Neural progenitor cell (in vitro differentiated cells): ENCODE data around the gene MRPL23. TPM values are rescaled to one million over a fixed set of nuclear protein-coding genes. Genes with fewer than 3 reads are reported as not detected.

ENCODE experiments used
- DNase-seq: peaks from one replicate; pipeline ENCODE4 v3.0.0-alpha.2; 2016; ENCODE audit warnings: low spot score
- H2AFZ ChIP-seq: fragments of 200-600 bp; sonication (generic); replicated peaks from 2 replicates; pipeline ENCODE4 v1.6.1; 2016; ENCODE audit warnings: antibody characterized with exemption
- H3F3A ChIP-seq: fragments of 200-600 bp; sonication (generic); 2 replicates; pipeline ENCODE4 v1.6.1; 2016; ENCODE audit warnings: antibody characterized with exemption, low read depth
- H3K27ac ChIP-seq: fragments of 200-600 bp; sonication (generic); 2 replicates; pipeline ENCODE4 v1.5.1; 2016; ENCODE audit warnings: mild to moderate bottlenecking
- H3K27me3 ChIP-seq: fragments of 200-600 bp; sonication (generic); 2 replicates; pipeline ENCODE4 v1.6.1; 2016; ENCODE audit warnings: mild to moderate bottlenecking, moderate library complexity
- H3K36me3 ChIP-seq: fragments of 200-600 bp; sonication (generic); 2 replicates; pipeline ENCODE4 v1.5.1; 2016
- H3K4me1 ChIP-seq: fragments of 200-600 bp; sonication (generic); 2 replicates; pipeline ENCODE4 v1.6.1; 2016; ENCODE audit warnings: mixed run types
- H3K4me2 ChIP-seq: fragments of 200-600 bp; sonication (generic); 2 replicates; pipeline ENCODE4 v1.6.1; 2016
- H3K4me3 ChIP-seq: fragments of 200-600 bp; sonication (generic); 2 replicates; pipeline ENCODE4 v1.5.1; 2016
- H3K79me2 ChIP-seq: fragments of 200-600 bp; sonication (generic); 2 replicates; pipeline ENCODE4 v1.6.1; 2016; ENCODE audit warnings: low read depth
- H3K9ac ChIP-seq: fragments of 200-600 bp; sonication (generic); 2 replicates; pipeline ENCODE4 v1.6.1; 2016
- H3K9me3 ChIP-seq: fragments of 200-600 bp; sonication (generic); 2 replicates; pipeline ENCODE4 v1.5.1; 2016; ENCODE audit warnings: low read depth
- H4K20me1 ChIP-seq: fragments of 200-600 bp; sonication (generic); 2 replicates; pipeline ENCODE4 v1.6.1; 2016; ENCODE audit warnings: low read depth
- H3K27ac Mint-ChIP-seq: 3 replicates; pipeline ENCODE4 v1.8.0; 2021; ENCODE audit warnings: mixed read lengths
- H3K27me3 Mint-ChIP-seq: 2 replicates; pipeline ENCODE4 v1.8.0; 2022; ENCODE audit warnings: low read depth, mild to moderate bottlenecking, inconsistent platforms, moderate library complexity, mixed read lengths; ENCODE audit not compliant: insufficient read depth
- H3K36me3 Mint-ChIP-seq: 3 replicates; pipeline ENCODE4 v1.8.0; 2021; ENCODE audit warnings: mixed read lengths
- H3K4me1 Mint-ChIP-seq: 3 replicates; pipeline ENCODE4 v1.8.0; 2021; ENCODE audit warnings: mixed read lengths
- H3K4me3 Mint-ChIP-seq: 3 replicates; pipeline ENCODE4 v1.8.0; 2021; ENCODE audit warnings: mild to moderate bottlenecking, moderate library complexity, mixed read lengths
- H3K9me3 Mint-ChIP-seq: 3 replicates; pipeline ENCODE4 v1.8.0; 2020; ENCODE audit warnings: mixed read lengths
- EZH2 ChIP-seq: fragments of 200-600 bp; sonication (generic); IDR thresholded peaks from 2 replicates; pipeline ENCODE4 v1.6.1; 2017; ENCODE audit warnings: antibody characterized with exemption, mild to moderate bottlenecking, moderate library complexity
- EZH2phosphoT487 ChIP-seq: fragments of 200-600 bp; sonication (generic); IDR thresholded peaks from 2 replicates; pipeline ENCODE4 v1.6.1; 2017; ENCODE audit warnings: antibody characterized with exemption
- total RNA-seq: library from RNA; depleted of rRNA; stranded (reverse); fragments of >200 nt; gene quantifications from 2 replicates; pipeline ENCODE4 v1.2.3, GENCODE V29; 2015; ENCODE audit warnings: low replicate concordance
- TF ChIP-seq, protein P1 (sequence below): fragments of 200-600 bp; sonication (generic); IDR thresholded peaks from 2 replicates; pipeline ENCODE4 v1.5.1; 2017; ENCODE audit warnings: antibody characterized with exemption, mild to moderate bottlenecking

Gene MRPL23
- total RNA-seq, 1 donor from 2014 or later = 43.2 TPM

- Histone ChIP-seq H2AFZ (peak overlapping the region; percentile 88), H3K4me2 (no peak overlapping the region), H3K4me1 (peaks cover 6% of the 10 kb centered on the region), H3F3A (no peaks in the 10 kb centered on the region), H4K20me1 (no peaks in the 10 kb centered on the region), H3K79me2 (no peaks in the 10 kb centered on the region), H3K9ac (no peak overlapping the region), H3K27ac (no peak overlapping the region), H3K36me3 (no peaks in the 10 kb centered on the region), H3K4me3 (no peak overlapping the region), H3K9me3 (no peaks in the 10 kb centered on the region), H3K27me3 (no peaks in the 10 kb centered on the region)
- no peak for DNase-seq
- TF ChIP-seq, protein P1, sequence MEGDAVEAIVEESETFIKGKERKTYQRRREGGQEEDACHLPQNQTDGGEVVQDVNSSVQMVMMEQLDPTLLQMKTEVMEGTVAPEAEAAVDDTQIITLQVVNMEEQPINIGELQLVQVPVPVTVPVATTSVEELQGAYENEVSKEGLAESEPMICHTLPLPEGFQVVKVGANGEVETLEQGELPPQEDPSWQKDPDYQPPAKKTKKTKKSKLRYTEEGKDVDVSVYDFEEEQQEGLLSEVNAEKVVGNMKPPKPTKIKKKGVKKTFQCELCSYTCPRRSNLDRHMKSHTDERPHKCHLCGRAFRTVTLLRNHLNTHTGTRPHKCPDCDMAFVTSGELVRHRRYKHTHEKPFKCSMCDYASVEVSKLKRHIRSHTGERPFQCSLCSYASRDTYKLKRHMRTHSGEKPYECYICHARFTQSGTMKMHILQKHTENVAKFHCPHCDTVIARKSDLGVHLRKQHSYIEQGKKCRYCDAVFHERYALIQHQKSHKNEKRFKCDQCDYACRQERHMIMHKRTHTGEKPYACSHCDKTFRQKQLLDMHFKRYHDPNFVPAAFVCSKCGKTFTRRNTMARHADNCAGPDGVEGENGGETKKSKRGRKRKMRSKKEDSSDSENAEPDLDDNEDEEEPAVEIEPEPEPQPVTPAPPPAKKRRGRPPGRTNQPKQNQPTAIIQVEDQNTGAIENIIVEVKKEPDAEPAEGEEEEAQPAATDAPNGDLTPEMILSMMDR = no peak
- TF ChIP-seq EZH2 (no peak), EZH2phosphoT487 (no peak)
- Mint-ChIP-seq H3K4me3 (no peak overlapping the region), H3K27me3 (peaks cover 3% of the 10 kb centered on the region), H3K36me3 (no peaks in the 10 kb centered on the region), H3K9me3 (no peaks in the 10 kb centered on the region), H3K27ac (no peak overlapping the region), H3K4me1 (peaks cover 10% of the 10 kb centered on the region)
Observed at GRCh38 chr11:1906181-1906580, 41.0 kb upstream of the MRPL23 start.

- Histone ChIP-seq H3K4me2 (no peak overlapping the region), H3K9ac (no peak overlapping the region), H4K20me1 (no peaks in the 10 kb centered on the region), H3K36me3 (no peaks in the 10 kb centered on the region), H2AFZ (peak overlapping the region; percentile 88), H3K9me3 (no peaks in the 10 kb centered on the region), H3K27me3 (no peaks in the 10 kb centered on the region), H3K27ac (no peak overlapping the region), H3K79me2 (no peaks in the 10 kb centered on the region), H3F3A (no peaks in the 10 kb centered on the region), H3K4me1 (peaks cover 6% of the 10 kb centered on the region), H3K4me3 (no peak overlapping the region)
- no peaks in the 10 kb centered on the region for H3K9me3 Mint-ChIP-seq
- no peak overlapping the region for H3K27ac Mint-ChIP-seq
- TF ChIP-seq, protein P1 = no peak
- no peak for TF ChIP-seq EZH2
- TF ChIP-seq EZH2phosphoT487 = no peak
- H3K27me3 Mint-ChIP-seq = peaks cover 3% of the 10 kb centered on the region
- no peak overlapping the region for H3K4me3 Mint-ChIP-seq
- peaks cover 10% of the 10 kb centered on the region for H3K4me1 Mint-ChIP-seq
- no peak for DNase-seq
- no peaks in the 10 kb centered on the region for H3K36me3 Mint-ChIP-seq
Observed at GRCh38 chr11:1906611-1907423, 40.3 kb upstream of the MRPL23 start.

DNA sequence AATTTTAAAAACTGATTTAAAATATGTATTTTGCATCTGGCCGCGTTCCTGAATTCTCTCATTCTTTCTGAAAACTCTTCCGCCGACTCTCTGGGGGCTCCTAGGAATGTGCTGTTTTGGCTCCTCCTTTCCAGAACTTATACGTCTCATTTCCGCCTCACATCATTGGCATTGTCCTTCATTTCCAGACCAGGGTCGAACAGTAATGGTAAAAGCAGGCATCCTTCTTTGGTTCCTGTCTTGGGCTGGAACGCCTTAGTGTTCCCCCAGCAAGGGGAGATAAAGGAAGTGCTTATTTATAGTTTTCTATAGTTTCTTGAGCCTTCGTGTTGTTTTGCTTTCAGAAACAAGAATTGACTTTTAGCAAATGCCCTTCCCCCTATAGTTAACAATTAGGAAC is 38.5 kb upstream of the MRPL23 start:
- no peak overlapping the region for H2AFZ ChIP-seq
- H3K4me3 ChIP-seq = no peak overlapping the region
- no peaks in the 10 kb centered on the region for H3K36me3 ChIP-seq
- H3K79me2 ChIP-seq = no peaks in the 10 kb centered on the region
- H3K27ac ChIP-seq = no peak overlapping the region
- H3K9me3 ChIP-seq = no peaks in the 10 kb centered on the region
- H3K9me3 Mint-ChIP-seq = no peaks in the 10 kb centered on the region
- H3K4me1 ChIP-seq = peaks cover 6% of the 10 kb centered on the region
- no peak for DNase-seq
- H3K27ac Mint-ChIP-seq = no peak overlapping the region
- H3K4me3 Mint-ChIP-seq = no peak overlapping the region
- H3K9ac ChIP-seq = no peak overlapping the region
- H3K4me1 Mint-ChIP-seq = peaks cover 10% of the 10 kb centered on the region
- peaks cover 4% of the 10 kb centered on the region for H3K27me3 Mint-ChIP-seq
- no peak overlapping the region for H3K4me2 ChIP-seq
- H3K36me3 Mint-ChIP-seq = no peaks in the 10 kb centered on the region
- H4K20me1 ChIP-seq = no peaks in the 10 kb centered on the region
- H3K27me3 ChIP-seq = no peaks in the 10 kb centered on the region
- H3F3A ChIP-seq = no peaks in the 10 kb centered on the region
- TF ChIP-seq EZH2phosphoT487 (no peak), EZH2 (no peak)
- TF ChIP-seq, protein P1 = no peak
